Aorta (tissue), 5 donors: Measurements from ENCODE around the gene PCSK7. TPM values are rescaled to one million over a fixed set of nuclear protein-coding genes. Genes with fewer than 3 reads are reported as not detected.

ENCODE experiments used
- ATAC-seq: fragments of 200-7000 bp; cut with Tn5 transposase; one replicate; pipeline ENCODE4 v1.9.1; 2022; ENCODE audit warnings: moderate library complexity; ENCODE audit not compliant: low FRiP score
- DNase-seq, 2 donors: peaks; one replicate each; pipeline ENCODE4 v3.0.0-alpha.2; 2020
- H3K27ac ChIP-seq, 2 donors: one replicate each; pipeline ENCODE4 v1.5.1; 2013; ENCODE audit warnings: low read length in 2 of 2, mild to moderate bottlenecking in 2 of 2, moderate library complexity in 2 of 2, control low read depth in 1 of 2, inconsistent platforms in 1 of 2, low read depth in 1 of 2
- H3K27me3 ChIP-seq, 2 donors: one replicate each; pipeline ENCODE4 v1.6.1; 2013; ENCODE audit warnings: control low read depth in 1 of 2, low read length in 1 of 2, mild to moderate bottlenecking in 1 of 2, moderate library complexity in 1 of 2; ENCODE audit not compliant: insufficient read depth in 2 of 2, control insufficient read depth in 1 of 2
- H3K36me3 ChIP-seq, 2 donors: one replicate each; pipeline ENCODE4 v1.6.1; 2013; ENCODE audit warnings: control low read depth in 1 of 2, low read length in 1 of 2, mild to moderate bottlenecking in 1 of 2; ENCODE audit not compliant: insufficient read depth in 2 of 2, control insufficient read depth in 1 of 2
- H3K4me1 ChIP-seq, 2 donors: one replicate each; pipeline ENCODE4 v1.6.1; 2013; ENCODE audit warnings: low read length in 2 of 2, control low read depth in 1 of 2, mild to moderate bottlenecking in 1 of 2, moderate library complexity in 1 of 2; ENCODE audit not compliant: insufficient read depth in 2 of 2, control insufficient read depth in 1 of 2
- H3K4me3 ChIP-seq, 2 donors: one replicate each; pipeline ENCODE4 v1.5.1; 2013; ENCODE audit warnings: low read length in 2 of 2, control low read depth in 1 of 2, mild to moderate bottlenecking in 1 of 2
- H3K9me3 ChIP-seq: one replicate; pipeline ENCODE4 v1.6.1; 2013; ENCODE audit warnings: mild to moderate bottlenecking, low read length; ENCODE audit not compliant: control insufficient read depth
- WGBS, 2 donors: extraction: QIAGEN DNeasy Blood & Tissue Kit; methylation state at CpG; one replicate each; pipeline ENCODE4 v1.1.7; 2013; 5-methylcytosine and 5-hydroxymethylcytosine counted together
- intact Hi-C, 2 donors: fragments of 100-400 bp; cut with DNase I; formaldehyde crosslinking; loops; one replicate each; pipeline versions ENCODE4 v1.14.2 to v1.15.0; 2022
- polyA plus RNA-seq, 2 donors: library from polyadenylated mRNA; stranded (reverse); fragments of 200-250 nt; gene quantifications; one replicate each; pipeline ENCODE4 v1.2.3, GENCODE V29; 2013
- total RNA-seq, 2 donors: library from RNA; stranded (reverse); fragmentation: NEBNext Ultra II Directional; extraction: Animal tissue kit (Norgen Biotek cat#: 25700); gene quantifications; one replicate each; pipeline ENCODE4 v1.2.1, GENCODE V29; 2021
- donor health status: healthy with polysubstance abuse.
- donor health status: Bipolar disorder and iron deficiency.
- donor health status: DM: no; HTN: no; CAD: no.
- donor health status: DM: no; HTN: no; CAD: no.
- donor health status: DM: yes; HTN: yes; CAD: no.

Gene PCSK7
- total and polyA plus RNA-seq, 4 donors, result 23.5 to 71.5 (median 54.9) TPM

DNA sequence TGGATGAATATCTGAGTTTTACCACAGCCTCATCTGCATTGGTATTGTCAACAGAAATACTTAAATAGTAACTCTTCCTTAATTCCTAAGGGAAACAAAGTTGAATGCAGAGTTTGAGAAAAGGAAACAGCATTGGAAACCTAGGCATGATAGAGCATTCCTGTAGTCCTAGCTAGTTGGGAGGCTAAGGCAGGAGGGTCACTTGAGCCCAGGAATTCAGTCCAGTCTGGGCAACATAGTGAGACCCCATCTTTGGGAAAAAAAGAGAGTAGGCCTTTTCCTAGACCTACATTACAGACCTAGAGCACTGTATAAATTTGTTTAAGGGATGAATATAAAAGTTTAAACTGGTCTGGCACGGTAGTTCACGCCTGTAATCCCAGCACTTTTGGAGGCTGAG is 74.4 kb downstream of the PCSK7 start:
- Histone ChIP-seq H3K36me3 (peaks cover 2 to 4% of the 10 kb centered on the region in 2 donors), H3K4me1 (no peaks in the 10 kb centered on the region)
- 93 to 100% methylated on average over 2 of the region's 2 CpGs for WGBS, 2 donors

DNA sequence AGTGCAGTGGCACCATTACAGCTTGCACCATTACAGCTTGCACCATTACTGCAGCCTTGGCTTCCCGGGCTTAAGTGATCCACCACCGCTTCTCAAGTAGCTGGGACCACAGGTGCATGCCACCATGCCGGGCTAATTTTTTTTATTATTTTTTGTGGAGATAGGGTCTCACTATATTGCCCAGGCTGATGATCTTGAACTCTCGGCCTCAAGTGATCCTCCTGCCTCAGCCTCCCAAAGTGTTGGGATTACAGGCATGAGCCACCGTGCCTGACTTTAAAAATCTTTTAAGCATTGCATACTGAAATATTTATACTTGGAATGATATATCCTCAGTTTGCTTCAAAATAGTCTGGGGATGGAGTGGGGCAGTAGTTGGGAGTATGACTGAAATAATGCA is 77.4 kb downstream of the PCSK7 start:
- WGBS, 2 donors, result 88 to 94% methylated on average over 5 of the region's 5 CpGs
- intact Hi-C loops, result no loop called here
- H3K36me3 ChIP-seq, result peaks cover 0 to 3% of the 10 kb centered on the region in 2 donors
- no peak overlapping the region for H3K4me3 ChIP-seq
- H3K27me3 ChIP-seq, result no peaks in the 10 kb centered on the region
- DNase-seq (no peak), ATAC-seq (no peak)
- H3K27ac ChIP-seq, result no peak overlapping the region
- H3K4me1 ChIP-seq, result no peaks in the 10 kb centered on the region
- no peaks in the 10 kb centered on the region for H3K9me3 ChIP-seq

More for the DNA sequence above, 74.4 kb downstream of the PCSK7 start:
- intact Hi-C loops, result no loop called here
- Histone ChIP-seq H3K4me3 (no peak overlapping the region), H3K27me3 (no peaks in the 10 kb centered on the region), H3K9me3 (no peaks in the 10 kb centered on the region), H3K27ac (no peak overlapping the region)
- ATAC-seq (no peak), DNase-seq (no peak)

Other genes starting within 250 kb of the PCSK7 start
- gene SIK3, start 133.6 kb downstream of the PCSK7 start, total RNA-seq, result 10 to 100 TPM; 59.2 to 64.2 TPM
- 10 to 100 TPM in 1 of 2 donors, 1 to 10 TPM in 1; 6.4 to 18.8 TPM for gene SIK3, start 133.6 kb downstream of the PCSK7 start, polyA plus RNA-seq
- 10 to 100 TPM; 69.9 to 73.5 TPM for gene PAFAH1B2, start 87.8 kb downstream of the PCSK7 start, total RNA-seq
- 10 to 100 TPM; 18.2 to 20.5 TPM for gene PAFAH1B2, start 87.8 kb downstream of the PCSK7 start, polyA plus RNA-seq
- 10 to 100 TPM; 51.2 to 81.3 TPM for gene SIDT2, start 53.3 kb downstream of the PCSK7 start, total RNA-seq
- gene SIDT2, start 53.3 kb downstream of the PCSK7 start, polyA plus RNA-seq, result 10 to 100 TPM; 10.4 to 62.9 TPM
- over 10,000 TPM in 1 of 2 donors, 1,000 to 10,000 TPM in 1; 4,857 to 10,188 TPM for gene TAGLN, start 32.7 kb downstream of the PCSK7 start, total RNA-seq
- gene TAGLN, start 32.7 kb downstream of the PCSK7 start, polyA plus RNA-seq, result over 10,000 TPM; 12,625 to 13,815 TPM
- 10 to 100 TPM; 27.2 to 32.7 TPM for gene RNF214, start 598 bp upstream of the PCSK7 start, total RNA-seq
- 10 to 100 TPM; 10.9 to 16.7 TPM for gene RNF214, start 598 bp upstream of the PCSK7 start, polyA plus RNA-seq
- gene BACE1-AS, start 59.3 kb upstream of the PCSK7 start, total RNA-seq, result 10 to 100 TPM in 1 of 2 donors, 1 to 10 TPM in 1; 9.8 to 11.5 TPM
- 1 to 10 TPM; 1.3 to 5.0 TPM for gene BACE1-AS, start 59.3 kb upstream of the PCSK7 start, polyA plus RNA-seq
- 10 to 100 TPM; 29.0 to 36.3 TPM for gene BACE1, start 84.2 kb upstream of the PCSK7 start, total RNA-seq
- gene BACE1, start 84.2 kb upstream of the PCSK7 start, polyA plus RNA-seq, result 10 to 100 TPM in 1 of 2 donors, 1 to 10 TPM in 1; 5.5 to 20.7 TPM
- gene CEP164, start 95.8 kb upstream of the PCSK7 start, total RNA-seq, result 10 to 100 TPM; 29.3 to 51.2 TPM
- gene CEP164, start 95.8 kb upstream of the PCSK7 start, polyA plus RNA-seq, result 10 to 100 TPM in 1 of 2 donors, 1 to 10 TPM in 1; 7.1 to 41.8 TPM